Stomach (tissue), 9 donors: ENCODE measurements around the gene LTBP3. TPM values are rescaled to one million over a fixed set of nuclear protein-coding genes. Genes with fewer than 3 reads are reported as not detected.
A peak's percentile ranks its signal among the peaks of the same experiment; 100 is the strongest.

Experiments
- DNase-seq, 2 donors: peaks; one replicate each; pipeline versions ENCODE4 v3.0.0 to v3.0.0-alpha.2; 2013 to 2019
- H3K27ac ChIP-seq, 5 donors: fragments of 200-600 bp in 4 of 5; sonication (generic) in 4 of 5; one replicate each; pipeline ENCODE4 v1.5.1; 2013 to 2019; ENCODE audit warnings: mild to moderate bottlenecking in 1 of 5, moderate library complexity in 1 of 5
- H3K27me3 ChIP-seq, 3 donors: fragments of 200-600 bp; sonication (generic); one replicate each; pipeline ENCODE4 v1.5.1; 2017 to 2019; ENCODE audit warnings: mixed run types in 1 of 3
- H3K36me3 ChIP-seq, 4 donors: fragments of 200-600 bp; sonication (generic); 1 replicate in 3 of 4; 2 replicates in 1 of 4; pipeline ENCODE4 v1.5.1; 2016 to 2019
- H3K4me1 ChIP-seq, 4 donors: fragments of 200-600 bp; sonication (generic); one replicate each; pipeline ENCODE4 v1.5.1; 2016 to 2019
- H3K4me3 ChIP-seq, 4 donors: fragments of 200-600 bp; sonication (generic) in 3 of 4; one replicate each; pipeline ENCODE4 v1.5.1; 2016 to 2019; ENCODE audit warnings: mild to moderate bottlenecking in 1 of 4
- H3K9me3 ChIP-seq, 4 donors: fragments of 200-600 bp; sonication (generic); one replicate each; pipeline ENCODE4 v1.5.1; 2016 to 2019
- EP300 ChIP-seq: sonication (generic); formaldehyde crosslinking; IDR thresholded peaks from one replicate; pipeline ENCODE4 v1.6.1; 2017; ENCODE audit warnings: antibody characterized with exemption
- POLR2A ChIP-seq, 4 donors: fragments of 450-650 bp; IDR thresholded peaks; one replicate each; pipeline ENCODE4 v1.6.1; 2016; ENCODE audit warnings: antibody characterized with exemption in 4 of 4, control low read depth in 2 of 4, mild to moderate bottlenecking in 1 of 4, moderate library complexity in 1 of 4
- POLR2AphosphoS5 ChIP-seq, 3 donors: sonication (generic); formaldehyde crosslinking; IDR thresholded peaks; one replicate each; pipeline ENCODE4 v1.6.1; 2016; ENCODE audit warnings: antibody characterized with exemption in 3 of 3
- WGBS, 5 donors: extraction: QIAGEN DNeasy Blood & Tissue Kit in 3 of 5; methylation state at CpG; one replicate each; pipeline versions ENCODE4 v1.1.5 to v1.1.7; 2013 to 2018; 5-methylcytosine and 5-hydroxymethylcytosine counted together
- intact Hi-C: fragments of 100-400 bp; cut with DNase I; formaldehyde crosslinking; loops from one replicate; pipeline ENCODE4 v1.15.1; 2023; ENCODE audit warnings: low total_unique reads
- polyA plus RNA-seq, 3 donors: library from polyadenylated mRNA; stranded (reverse); fragments of 200-250 nt; gene quantifications; one replicate each; pipeline ENCODE4 v1.2.3, GENCODE V29; 2013
- total RNA-seq, 5 donors: library from RNA; depleted of rRNA; stranded (reverse); fragments of >200 nt; gene quantifications; one replicate each; pipeline versions ENCODE4 v1.1.0 to v1.2.3, GENCODE V29; 2014 to 2016
- TF ChIP-seq, protein P1 (sequence below), 7 experiments: fragments of 450-650 bp in 4 of 7; fragments of 200-600 bp in 3 of 7; sonication (generic) in 3 of 7; IDR thresholded peaks; one replicate each; pipeline ENCODE4 v1.5.1; 2016 to 2019; ENCODE audit warnings: antibody characterized with exemption in 7 of 7, control low read depth in 2 of 7, mild to moderate bottlenecking in 1 of 7
- donor health status: healthy with polysubstance abuse.
- donor health status: Bipolar disorder and iron deficiency.
- donor health status: healthy.

Gene LTBP3
- total and polyA plus RNA-seq, 8 donors, result 26.9 to 452 (median 79.3) TPM

DNA sequence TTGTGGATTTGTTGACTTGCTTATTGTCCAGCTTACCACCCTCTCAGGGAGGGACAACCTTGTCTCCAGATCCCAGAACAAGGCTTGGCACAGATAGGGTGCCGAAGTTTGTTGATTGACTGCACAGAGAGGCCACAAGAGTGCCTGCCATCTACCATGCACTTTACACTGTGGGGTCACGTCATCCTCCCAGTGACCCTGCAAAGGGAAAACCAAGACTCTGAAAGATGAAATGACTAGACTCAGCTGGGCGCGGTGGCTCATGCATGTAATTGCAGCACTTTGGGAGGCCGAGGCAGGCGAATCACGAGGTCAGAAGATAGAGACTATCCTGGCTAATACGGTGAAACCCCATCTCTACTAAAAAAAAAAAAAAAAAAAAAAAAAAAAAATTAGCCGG is 4.6 kb upstream of the LTBP3 start:
- TF ChIP-seq, protein P1, sequence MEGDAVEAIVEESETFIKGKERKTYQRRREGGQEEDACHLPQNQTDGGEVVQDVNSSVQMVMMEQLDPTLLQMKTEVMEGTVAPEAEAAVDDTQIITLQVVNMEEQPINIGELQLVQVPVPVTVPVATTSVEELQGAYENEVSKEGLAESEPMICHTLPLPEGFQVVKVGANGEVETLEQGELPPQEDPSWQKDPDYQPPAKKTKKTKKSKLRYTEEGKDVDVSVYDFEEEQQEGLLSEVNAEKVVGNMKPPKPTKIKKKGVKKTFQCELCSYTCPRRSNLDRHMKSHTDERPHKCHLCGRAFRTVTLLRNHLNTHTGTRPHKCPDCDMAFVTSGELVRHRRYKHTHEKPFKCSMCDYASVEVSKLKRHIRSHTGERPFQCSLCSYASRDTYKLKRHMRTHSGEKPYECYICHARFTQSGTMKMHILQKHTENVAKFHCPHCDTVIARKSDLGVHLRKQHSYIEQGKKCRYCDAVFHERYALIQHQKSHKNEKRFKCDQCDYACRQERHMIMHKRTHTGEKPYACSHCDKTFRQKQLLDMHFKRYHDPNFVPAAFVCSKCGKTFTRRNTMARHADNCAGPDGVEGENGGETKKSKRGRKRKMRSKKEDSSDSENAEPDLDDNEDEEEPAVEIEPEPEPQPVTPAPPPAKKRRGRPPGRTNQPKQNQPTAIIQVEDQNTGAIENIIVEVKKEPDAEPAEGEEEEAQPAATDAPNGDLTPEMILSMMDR (IDR thresholded peaks at IDR 0.05), result no peak
- TF ChIP-seq EP300 (no peak), POLR2AphosphoS5 (IDR thresholded peaks at IDR 0.05) (no peak), POLR2A (IDR thresholded peaks at IDR 0.05) (no peak)
- Histone ChIP-seq H3K36me3 (peaks cover 0 to 7% (median 2%) of the 10 kb centered on the region in 4 donors), H3K27me3 (peaks cover 0 to 8% (median 0%) of the 10 kb centered on the region in 3 donors), H3K9me3 (no peaks in the 10 kb centered on the region), H3K4me3 (no peak overlapping the region), H3K4me1 (peaks cover 26 to 62% (median 40%) of the 10 kb centered on the region in 4 donors), H3K27ac (no peak overlapping the region)
- intact Hi-C loops, result no loop called here
- DNase-seq, result no peak
- WGBS, 5 donors, result 77 to 90% (median 87%) methylated on average over 8 to 9 of the region's 9 CpGs

DNA sequence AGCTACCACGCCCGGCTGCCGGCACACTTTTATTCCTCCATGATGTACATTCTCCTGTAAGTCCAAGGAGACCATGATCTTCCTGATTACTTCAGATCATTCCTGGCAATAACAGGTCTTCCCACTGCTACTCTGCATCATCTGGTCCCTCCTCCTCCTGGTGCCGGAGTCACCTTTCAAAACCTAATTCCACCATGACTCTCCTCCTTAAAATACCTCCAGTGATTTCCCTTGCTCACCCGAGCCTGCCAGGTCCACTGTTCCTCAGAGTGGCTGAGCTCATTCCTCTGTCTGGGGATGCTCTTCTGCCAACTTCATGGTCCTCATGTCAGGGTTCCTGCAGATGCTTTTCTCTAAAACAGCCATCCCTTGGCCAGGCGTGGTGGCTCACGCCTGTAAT is 3.9 kb upstream of the LTBP3 start:
- Histone ChIP-seq H3K36me3 (peaks cover 0 to 7% (median 0%) of the 10 kb centered on the region in 4 donors), H3K27me3 (peaks cover 0 to 8% (median 0%) of the 10 kb centered on the region in 3 donors), H3K4me1 (peaks cover 27 to 61% (median 40%) of the 10 kb centered on the region in 4 donors), H3K9me3 (no peaks in the 10 kb centered on the region), H3K4me3 (no peak overlapping the region), H3K27ac (no peak overlapping the region)
- TF ChIP-seq, protein P1 (IDR thresholded peaks at IDR 0.05), result no peak
- TF ChIP-seq POLR2A (IDR thresholded peaks at IDR 0.05) (no peak), EP300 (no peak), POLR2AphosphoS5 (IDR thresholded peaks at IDR 0.05) (no peak)
- 89 to 94% (median 91%) methylated on average over 7 of the region's 7 CpGs for WGBS, 5 donors
- intact Hi-C loops, result no loop called here
- DNase-seq, result no peak

DNA sequence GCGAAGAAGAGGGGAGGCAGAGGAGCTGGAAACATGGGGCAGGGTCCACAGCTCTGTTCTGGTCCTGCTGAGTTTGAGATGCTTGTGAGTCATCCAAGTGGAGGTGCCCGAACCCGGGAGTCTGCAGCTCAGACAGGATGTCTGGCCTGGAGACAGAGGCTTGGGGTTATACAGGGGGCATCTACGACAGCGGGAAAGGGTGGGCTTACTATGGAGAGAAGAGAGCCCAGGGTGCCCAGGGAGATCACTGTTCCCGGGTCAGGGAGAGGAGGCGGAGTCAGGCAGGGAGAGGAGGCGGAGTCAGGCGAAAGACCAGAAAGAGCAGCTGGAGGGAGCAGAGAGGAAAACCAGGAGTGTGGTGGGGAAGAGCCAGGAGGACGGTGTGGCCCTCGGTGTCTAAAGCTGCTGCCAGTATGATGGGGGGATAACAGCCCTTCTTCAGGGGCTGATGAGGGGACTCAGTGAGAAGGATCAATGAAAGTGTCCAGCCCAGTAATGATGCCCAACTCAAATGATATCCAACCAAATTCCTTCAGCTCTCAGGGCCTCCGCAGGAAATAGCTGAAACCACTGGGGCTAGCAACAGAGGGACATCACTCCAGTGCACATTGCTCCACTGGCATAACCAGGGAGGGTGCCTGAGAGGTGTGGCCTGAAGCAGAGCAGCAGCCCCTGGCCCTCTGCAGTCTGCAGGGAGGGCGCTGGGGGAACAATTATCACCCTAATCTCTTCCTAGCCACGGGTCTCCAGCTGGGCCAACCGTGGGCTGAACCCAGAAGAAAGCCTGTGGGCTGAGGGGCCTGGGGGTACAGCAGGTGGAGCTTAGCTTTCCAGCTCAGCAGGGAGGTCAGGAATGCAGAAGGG is 2.6 kb upstream of the LTBP3 start:
- peaks cover 0 to 8% (median 0%) of the 10 kb centered on the region in 3 donors for H3K27me3 ChIP-seq
- intact Hi-C loops, result no loop called here
- peak; percentile 62 to 77 for DNase-seq
- H3K27ac ChIP-seq, result peak overlapping the region; percentile 53 to 96 (median 94)
- no peaks in the 10 kb centered on the region for H3K9me3 ChIP-seq
- H3K36me3 ChIP-seq, result no peaks in the 10 kb centered on the region
- WGBS, 5 donors, result 19 to 33% (median 22%) methylated on average over 15 of the region's 15 CpGs
- TF ChIP-seq EP300 (no peak), POLR2AphosphoS5 (IDR thresholded peaks at IDR 0.05) (no peak), POLR2A (IDR thresholded peaks at IDR 0.05) (no peak)
- TF ChIP-seq, protein P1 (IDR thresholded peaks at IDR 0.05), result no peak
- no peak overlapping the region for H3K4me3 ChIP-seq
- peaks cover 39 to 61% (median 46%) of the 10 kb centered on the region in 4 donors for H3K4me1 ChIP-seq

DNA sequence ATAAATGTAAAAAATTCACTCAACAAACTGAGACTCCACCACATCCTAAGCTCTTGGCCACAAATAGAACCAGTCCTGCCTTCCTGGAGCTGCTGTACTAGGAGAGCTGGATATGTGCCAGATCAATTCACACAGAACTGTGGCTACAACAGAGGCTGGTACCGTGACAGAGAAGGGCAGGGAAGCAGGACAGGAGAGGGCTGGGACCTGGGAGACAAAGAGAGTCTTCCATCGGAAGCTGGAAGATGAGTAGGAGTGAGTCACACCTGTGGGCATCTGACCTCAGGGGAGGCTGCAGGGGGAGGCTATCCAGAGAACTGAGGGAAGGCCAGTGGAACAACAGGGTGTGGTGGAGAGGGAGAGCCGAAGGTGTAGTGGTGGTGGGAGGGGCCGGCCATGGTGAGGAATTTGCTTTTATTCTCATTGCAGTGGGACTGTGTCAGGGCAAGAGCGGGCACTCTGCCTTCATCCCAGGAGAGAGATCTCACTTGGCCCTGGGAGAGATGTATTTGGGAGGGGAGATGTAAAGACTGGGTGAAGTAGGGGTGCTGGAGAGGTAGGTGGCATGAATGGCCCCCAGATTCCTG is 1.9 kb upstream of the LTBP3 start:
- intact Hi-C loops, result no loop called here
- Histone ChIP-seq H3K4me1 (peaks cover 45 to 61% (median 53%) of the 10 kb centered on the region in 4 donors), H3K27me3 (peaks cover 0 to 8% (median 0%) of the 10 kb centered on the region in 3 donors), H3K9me3 (no peaks in the 10 kb centered on the region), H3K36me3 (no peaks in the 10 kb centered on the region), H3K4me3 (no peak overlapping the region), H3K27ac (peak overlapping the region; percentile 53 to 96 (median 94))
- DNase-seq, result peak in 1 of 2 donors; percentile 71
- TF ChIP-seq POLR2AphosphoS5 (IDR thresholded peaks at IDR 0.05), result no peak
- no peak for TF ChIP-seq POLR2A (IDR thresholded peaks at IDR 0.05)
- TF ChIP-seq, protein P1 (IDR thresholded peaks at IDR 0.05), result no peak
- no peak for TF ChIP-seq EP300
- 22 to 41% (median 27%) methylated on average over 5 of the region's 5 CpGs for WGBS, 5 donors
